ENCODE data around the gene MNAT1. TPM values are rescaled to one million over a fixed set of nuclear protein-coding genes. Genes with fewer than 3 reads are reported as not detected.

MNAT1 gene
- total and polyA plus RNA-seq, 2 experiments from 2014 or later = 51.6 to 85.0 TPM

- H3K36me3 Mint-ChIP-seq (ENCODE audit: low read depth) = peaks cover 6% of the 10 kb centered on the region; the same call in 2 of the 3 replicates
- Histone ChIP-seq H3K27ac (ENCODE audit: low read depth) (no peak overlapping the region), H3K4me1 (ENCODE audit: insufficient read depth) (no peaks in the 10 kb centered on the region), H2AFZ (no peak overlapping the region), H3F3A (replicated peaks; ENCODE audit: low read depth) (no peaks in the 10 kb centered on the region), H3K79me2 (replicated peaks; ENCODE audit: insufficient read depth) (no peaks in the 10 kb centered on the region), H3K27me3 (ENCODE audit: insufficient read depth) (no peaks in the 10 kb centered on the region), H3K36me3 (ENCODE audit: insufficient read depth) (peaks cover 6% of the 10 kb centered on the region; the same call in 1 of the 2 replicates), H3K4me3 (no peak overlapping the region), H4K20me1 (replicated peaks; ENCODE audit: insufficient read depth) (no peaks in the 10 kb centered on the region), H3K9me2 (ENCODE audit: insufficient read depth) (no peaks in the 10 kb centered on the region), H3K4me2 (no peak overlapping the region)
- no peaks in the 10 kb centered on the region for H3K4me1 Mint-ChIP-seq
- no peak for ATAC-seq
- H3K4me3 Mint-ChIP-seq = no peak overlapping the region
- DNase-seq (ENCODE audit: low spot score) = no peak
- H3K27ac Mint-ChIP-seq = no peak overlapping the region
- H3K9me3 Mint-ChIP-seq = no peaks in the 10 kb centered on the region
- H3K27me3 Mint-ChIP-seq (ENCODE audit: insufficient read depth, low read depth, poor library complexity) = no peaks in the 10 kb centered on the region
- no peak for TF ChIP-seq EZH2phosphoT487 (IDR thresholded peaks at IDR 0.05; ENCODE audit: unreplicated experiment)
- TF ChIP-seq ZNF331 (CRISPR knock-in tag; IDR thresholded peaks at IDR 0.05; ENCODE audit: low read depth) = no peak
- TF ChIP-seq REST (IDR thresholded peaks at IDR 0.05; ENCODE audit: unreplicated experiment) = no peak
- TF ChIP-seq STAT1 (IDR thresholded peaks at IDR 0.05; ENCODE audit: unreplicated experiment) = no peak
- no peak for TF ChIP-seq ZNF462 (CRISPR knock-in tag; IDR thresholded peaks at IDR 0.05)
- no peak for TF ChIP-seq ETS1 (IDR thresholded peaks at IDR 0.05)
- TF ChIP-seq JUNB (IDR thresholded peaks at IDR 0.05; ENCODE audit: unreplicated experiment) = no peak
These were observed 235.6 kb downstream of the MNAT1 start for GRCh38 chr14:60970146-60970545.
